Kidney tubule cell (primary cell): ENCODE measurements around the gene PCP4L1.
"Not testable (repeated sequence)": the region's sequence is repeated elsewhere in the genome, so short reads cannot be mapped to it uniquely, and the experiment has no call there.

Source experiments
- DNase-seq: peaks from one replicate; pipeline ENCODE4 v3.0.0-alpha.2; 2018; ENCODE audit warnings: low spot score

The PCP4L1 gene

DNA sequence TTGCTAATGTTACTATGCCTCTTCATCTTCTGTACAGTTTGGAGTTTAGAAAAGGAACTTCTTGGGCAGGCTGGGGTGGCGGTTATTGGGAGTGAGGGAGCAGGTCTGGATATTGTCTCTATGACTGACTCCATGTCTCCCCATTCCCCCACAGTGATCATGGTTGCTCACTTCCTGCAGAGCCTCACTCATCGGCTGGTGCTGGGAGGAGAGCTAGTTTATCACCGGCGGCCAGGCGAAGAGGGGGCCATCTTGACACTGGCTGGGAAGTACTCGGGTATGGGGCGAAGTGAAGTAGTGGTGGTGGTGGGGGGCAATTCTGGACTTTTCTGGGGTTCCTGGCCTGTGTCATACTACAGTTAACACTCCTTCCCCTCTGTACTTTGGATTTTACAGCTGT lies 30.5 kb upstream of the PCP4L1 start:
- no peak for DNase-seq

DNA sequence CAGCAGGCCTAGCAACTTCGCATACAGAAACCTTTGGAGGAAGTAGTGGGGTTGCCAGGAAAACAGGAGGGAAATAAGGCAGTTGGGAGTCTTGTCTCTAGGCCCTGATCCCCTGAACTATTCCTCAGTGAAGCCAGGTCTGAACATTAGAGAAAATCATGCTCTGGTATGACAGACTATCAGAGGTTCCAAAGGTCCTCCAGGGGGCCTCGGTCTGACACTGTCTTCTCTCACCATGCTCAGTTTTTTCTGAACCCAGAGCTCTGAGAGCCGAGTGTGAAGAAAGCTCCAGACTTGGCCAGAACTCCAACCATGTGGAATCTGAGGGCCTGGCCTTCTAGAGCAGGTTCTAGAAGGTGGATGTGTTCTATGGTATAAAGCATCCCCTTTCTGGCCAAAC lies 28.6 kb upstream of the PCP4L1 start:
- no peak for DNase-seq

DNA sequence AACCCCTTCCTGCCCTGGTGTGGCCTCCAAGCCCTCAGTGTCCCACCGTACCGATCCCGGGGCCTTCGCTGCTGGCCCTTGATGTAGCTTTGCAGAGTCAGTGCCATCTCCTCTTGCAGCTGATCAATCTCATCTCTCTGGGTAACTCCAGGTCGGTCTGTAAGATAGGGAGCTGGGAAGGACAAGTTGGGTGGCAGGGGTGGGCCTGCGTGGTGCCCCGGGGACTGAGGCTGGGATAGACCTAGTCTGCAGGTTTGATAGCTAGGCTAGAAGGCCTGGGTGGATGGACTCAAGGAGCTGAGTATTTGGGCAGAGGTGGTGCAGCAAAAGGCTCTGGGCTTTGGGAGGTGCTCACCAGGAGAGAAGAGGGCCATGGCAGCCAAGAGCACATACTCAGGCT lies 27.8 kb upstream of the PCP4L1 start:
- no peak for DNase-seq

DNA sequence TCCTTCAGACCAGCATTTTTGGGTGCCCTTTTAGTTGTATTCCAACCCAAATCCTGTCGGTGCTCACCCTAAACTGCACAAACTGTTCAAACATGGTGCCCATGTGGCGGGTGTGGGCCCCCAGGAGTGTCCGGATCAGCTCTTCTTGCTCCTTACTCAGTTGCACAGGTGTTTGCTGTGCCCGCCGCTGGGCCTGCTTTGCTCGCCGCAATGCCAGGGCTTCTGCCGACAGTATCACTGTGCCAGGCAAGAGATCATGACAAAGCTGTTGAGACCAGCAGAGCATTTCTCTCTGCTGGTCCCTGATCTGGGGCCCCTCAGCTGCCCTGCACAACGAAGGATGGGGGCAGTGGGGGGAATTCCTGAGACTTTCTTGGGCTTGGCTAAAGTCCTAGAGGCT lies 25.4 kb upstream of the PCP4L1 start:
- DNase-seq, result no peak

DNA sequence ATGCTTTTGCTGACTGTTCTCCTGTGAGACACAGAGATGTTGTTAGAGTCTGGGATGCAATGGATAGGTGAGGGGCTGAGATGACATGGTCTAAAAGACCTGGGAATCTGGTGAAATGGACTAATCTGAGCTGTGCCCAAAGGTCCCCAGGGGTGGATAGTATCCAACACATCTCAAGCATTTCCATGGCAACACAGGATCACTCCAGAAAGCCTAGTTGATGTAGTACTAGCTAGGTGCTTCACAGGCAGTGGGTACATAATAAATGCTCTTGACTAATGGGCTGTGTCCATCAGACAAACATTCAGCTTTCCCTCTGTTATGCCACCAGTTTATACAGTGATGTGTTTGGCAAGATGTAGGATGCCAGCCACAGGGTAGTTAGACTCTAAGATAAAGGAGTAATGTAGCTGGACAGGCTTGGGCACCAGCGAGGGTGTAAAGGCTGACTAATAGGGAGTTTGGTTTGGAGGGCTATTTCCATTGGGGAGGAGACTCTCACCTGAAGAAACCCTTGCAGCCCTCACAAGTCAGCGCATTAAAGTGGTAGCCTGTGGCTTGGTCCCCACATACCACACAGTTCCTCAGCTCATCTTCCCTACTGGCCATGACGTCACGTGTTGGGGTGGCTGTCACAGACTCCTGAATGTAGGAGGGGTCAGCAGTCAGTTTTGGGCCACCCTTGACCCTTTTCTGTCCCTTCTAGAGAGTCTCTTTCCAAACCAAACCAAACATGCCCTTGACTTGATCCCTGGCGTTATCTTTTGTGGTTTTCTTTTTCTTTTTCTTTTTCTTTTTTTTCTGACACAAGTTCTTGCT lies 22.4 kb upstream of the PCP4L1 start:
- no peak for DNase-seq

DNA sequence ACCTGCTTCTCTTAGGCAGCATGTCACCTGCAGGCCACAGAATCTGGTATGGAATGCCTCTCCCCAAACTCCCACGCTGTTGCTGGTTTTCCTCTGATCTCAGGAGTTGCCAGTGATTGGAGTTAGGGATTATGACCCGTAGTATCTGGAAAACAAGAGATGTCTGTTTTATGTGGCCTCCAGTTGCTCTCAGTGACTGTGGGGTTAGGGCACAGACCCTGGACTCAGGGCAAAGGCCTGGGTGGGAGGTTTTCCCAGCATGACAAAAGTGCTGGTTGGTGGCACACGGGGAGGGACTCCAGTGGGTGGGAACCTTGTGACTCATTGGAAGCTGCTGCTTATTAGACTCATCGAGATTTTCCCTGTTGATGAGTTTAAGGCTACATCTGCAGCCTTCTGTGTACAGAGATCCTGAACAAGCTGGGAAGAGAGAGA lies 20.5 kb upstream of the PCP4L1 start, which contains the start of gene NR1I3:
Gene NR1I3, minus strand, starts transcription at position 165 of the 435 bp plus-strand sequence. CDS start 1,638 bp downstream, outside the sequence.
- DNase-seq, result peak; percentile 32

DNA sequence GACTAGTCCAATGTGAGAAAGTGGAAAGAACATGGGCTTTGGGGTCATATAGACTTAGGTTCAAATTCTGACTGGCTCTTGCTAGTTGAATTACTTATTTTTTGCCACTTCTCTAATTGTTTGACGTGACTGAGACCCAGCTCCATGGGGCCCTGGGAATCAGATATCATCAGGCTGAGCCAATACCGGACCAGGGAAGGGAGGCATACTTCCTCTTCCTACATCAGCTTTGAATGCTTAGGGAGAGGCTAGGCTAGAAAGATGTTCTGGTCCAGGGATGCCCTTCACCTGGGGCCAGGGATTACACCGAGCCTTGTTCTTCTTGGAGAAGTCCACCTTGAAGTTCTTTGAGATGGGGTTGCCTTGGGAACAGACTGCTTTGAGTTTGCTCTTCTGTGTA lies 16.9 kb upstream of the PCP4L1 start:
- DNase-seq, result no peak

DNA sequence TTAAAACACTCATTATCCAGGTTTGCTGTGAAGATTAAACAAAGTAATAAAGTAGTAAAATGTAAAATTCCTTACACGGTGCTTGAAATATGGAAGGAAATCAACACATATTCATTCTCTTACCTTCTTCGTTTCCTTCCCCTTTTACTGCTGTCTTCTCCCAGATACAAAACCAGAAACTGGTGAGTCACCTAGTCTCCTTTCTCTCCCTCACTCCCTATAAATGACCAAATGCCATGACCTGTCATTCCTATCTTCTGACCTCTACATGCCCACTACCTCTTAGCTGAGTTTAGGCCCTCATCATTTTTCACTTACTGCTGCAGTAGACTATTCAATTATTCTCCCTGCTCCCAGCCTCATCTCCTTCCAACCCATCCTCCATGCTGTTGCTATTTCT lies 16.2 kb upstream of the PCP4L1 start:
- peak; percentile 43 for DNase-seq

DNA sequence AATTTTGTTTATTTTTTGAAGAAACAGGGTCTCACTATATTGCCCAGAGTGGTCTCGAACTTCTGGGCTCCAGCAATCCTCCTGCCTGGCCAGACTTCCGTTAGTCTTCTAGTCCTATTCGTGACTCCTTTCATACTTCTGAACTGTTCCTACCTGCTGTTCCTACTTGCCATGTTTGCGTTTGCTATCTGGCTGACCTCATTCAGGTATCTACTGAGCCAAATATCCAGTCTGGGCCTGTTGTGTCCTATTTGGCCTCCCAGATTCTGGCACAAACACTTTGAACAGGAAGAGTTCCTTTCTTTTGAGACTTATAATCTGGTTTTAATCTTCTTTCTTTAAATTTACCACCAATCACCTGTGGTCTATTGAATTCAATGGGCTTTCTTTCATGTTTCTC lies 13.7 kb upstream of the PCP4L1 start:
- no peak for DNase-seq

DNA sequence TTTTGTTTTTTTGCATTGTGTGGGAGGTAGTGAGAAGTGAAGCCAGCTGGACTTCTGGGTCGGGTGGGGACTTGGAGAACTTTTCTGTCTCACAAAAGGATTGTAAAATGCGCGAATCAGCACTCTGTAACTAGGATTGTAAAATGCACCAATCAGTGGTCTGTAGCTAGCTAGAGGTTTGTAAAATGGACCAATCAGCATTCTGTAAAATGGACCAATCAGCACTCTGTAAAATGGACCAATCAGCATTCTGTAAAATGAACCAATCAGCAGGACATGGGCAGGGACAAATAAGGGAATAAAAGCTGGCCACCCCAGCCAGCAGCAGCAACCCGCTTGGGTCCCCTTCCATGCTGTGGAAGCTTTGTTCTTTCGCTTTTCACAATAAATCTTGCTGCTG lies 8.4 kb upstream of the PCP4L1 start:
- not testable (repeated sequence) for DNase-seq

DNA sequence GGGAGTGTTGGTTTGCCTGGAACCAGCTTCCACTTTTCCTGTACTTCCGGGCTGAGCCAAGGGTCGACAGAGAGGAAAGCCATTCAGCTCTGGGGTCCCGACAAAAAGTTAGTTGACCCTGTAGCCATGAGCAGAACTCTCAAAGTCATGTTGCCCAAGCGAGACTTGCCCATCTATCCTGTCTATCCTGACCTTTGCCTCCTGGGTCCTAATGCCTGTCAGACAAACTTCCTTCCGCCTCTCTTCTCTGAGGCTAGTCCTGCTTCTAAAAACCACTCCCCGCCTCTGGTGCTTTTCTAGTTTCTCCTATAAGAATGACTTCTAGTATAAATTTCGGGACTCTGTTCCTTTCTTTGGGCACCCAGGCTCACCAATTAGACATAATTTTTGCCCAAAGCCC lies 7.7 kb upstream of the PCP4L1 start:
- DNase-seq, result no peak

DNA sequence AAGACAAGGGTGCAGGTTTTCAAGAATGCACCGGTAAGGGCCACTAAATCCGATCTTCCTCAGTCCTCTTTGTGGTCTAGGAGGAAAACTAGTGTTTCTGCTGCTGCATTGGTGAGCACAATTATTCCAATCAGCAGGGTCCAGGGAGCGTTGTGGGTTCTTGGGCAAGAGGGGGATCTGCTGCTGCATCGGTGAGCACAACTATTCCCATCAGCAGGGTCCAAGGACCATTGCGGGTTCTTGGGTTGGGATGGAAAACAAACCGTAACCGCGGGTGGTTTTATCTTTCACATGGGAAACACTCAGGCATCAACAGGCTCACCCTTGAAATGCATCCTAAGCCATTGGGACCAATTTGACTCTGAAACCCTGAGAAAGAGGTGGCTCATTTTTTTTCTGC lies 7.0 kb upstream of the PCP4L1 start:
- no peak for DNase-seq

DNA sequence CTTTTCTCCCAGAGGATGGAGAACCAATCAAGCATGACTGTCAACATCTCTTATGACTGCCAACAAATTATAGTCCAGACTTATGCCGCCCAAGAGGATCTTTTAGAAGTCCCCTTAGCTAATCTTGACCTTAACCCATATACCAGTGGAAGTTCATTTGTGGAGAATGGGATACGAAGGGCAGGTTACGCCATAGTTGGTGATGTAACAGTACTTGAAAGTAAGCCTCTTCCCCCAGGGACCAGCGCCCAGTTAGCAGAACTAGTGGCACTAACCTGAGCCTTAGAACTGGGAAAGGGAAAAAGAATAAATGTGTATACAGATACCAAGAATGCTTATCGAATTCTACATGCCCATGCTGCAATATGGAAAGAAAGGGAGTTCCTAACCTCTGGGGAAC lies 3.2 kb upstream of the PCP4L1 start:
- not testable (repeated sequence) for DNase-seq

DNA sequence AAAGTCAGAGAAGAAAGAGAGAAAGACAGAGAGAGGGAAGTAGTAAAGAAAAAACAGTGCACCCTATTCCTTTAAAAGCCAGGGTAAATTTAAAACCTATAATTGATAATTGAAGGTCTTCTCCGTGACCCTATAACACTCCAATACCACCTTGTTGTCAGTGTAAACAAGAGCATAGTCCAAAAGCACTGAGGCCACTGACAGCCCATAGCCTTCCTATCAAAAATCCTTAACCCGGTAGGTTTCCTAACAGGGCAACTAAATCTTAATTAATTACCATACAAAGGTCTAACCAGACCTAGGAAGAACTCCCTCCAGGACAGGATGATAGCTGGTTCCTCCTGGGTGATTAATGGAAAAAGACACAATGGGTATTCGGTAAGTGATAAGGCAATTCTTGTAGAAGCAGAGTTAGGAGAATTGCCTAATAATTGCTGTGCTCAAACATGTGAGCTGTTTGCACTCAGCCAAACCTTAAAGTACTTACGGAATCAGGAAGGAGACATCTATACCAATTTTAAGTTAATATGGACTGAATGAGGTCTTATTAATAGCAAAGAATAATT lies 2.5 kb upstream of the PCP4L1 start:
- DNase-seq, result not testable (repeated sequence)

DNA sequence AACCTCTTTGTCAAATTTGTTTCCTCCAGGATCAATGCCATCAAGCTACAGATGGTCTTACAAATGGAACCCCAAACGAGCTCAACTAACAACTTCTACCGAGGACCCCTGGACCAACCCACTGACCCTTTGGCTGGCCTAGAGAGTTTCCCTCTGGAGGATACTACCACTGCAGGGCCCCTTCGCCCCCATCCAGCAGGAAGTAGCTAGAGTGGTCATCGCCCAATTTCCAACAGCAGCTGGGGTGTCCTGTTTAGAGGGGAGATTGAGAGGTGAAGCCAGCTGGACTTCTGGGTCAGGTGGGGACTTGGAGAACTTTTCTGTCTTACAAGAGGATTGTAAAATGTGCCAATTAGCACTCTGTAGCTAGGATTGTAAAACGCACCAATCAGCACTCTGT lies 1.4 kb upstream of the PCP4L1 start:
- DNase-seq, result not testable (repeated sequence)

DNA sequence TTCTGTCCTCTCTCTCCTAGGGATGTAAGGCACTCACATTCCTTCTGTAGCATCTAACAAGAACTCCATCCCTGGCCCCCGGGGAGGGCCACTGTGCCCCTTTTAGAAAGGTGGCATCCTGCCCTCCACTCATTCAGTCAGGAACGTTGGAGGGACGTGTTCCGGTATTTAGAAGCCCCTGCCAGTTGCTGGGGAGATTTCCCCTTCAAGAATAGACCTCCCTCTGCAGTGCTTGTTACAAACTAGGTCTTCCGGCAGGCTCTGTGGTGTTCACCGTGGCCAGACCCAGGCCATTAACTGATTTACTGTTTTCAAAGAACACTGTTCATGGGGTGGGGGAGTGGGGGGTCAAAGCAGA lies 779 bp downstream of the PCP4L1 start:
- DNase-seq, result no peak

DNA sequence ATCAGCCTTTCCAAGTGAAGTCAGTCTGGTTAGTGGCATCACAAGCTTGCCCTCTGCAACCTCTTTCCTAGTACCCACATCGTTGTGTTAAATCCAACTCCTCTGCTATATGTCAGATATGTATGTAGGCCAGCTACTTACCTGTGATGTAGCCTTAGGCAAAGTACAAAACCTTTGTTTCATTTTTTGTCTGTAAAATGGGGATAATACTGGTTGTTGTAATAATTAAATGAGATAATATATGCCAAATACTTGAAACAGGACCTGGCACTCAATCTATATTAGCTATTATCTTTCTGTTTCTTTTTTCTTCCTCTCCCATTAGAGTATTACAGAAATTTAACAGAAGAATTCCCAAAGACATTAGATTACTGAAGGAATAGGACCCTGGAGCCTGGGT lies 1.2 kb downstream of the PCP4L1 start:
- no peak for DNase-seq

DNA sequence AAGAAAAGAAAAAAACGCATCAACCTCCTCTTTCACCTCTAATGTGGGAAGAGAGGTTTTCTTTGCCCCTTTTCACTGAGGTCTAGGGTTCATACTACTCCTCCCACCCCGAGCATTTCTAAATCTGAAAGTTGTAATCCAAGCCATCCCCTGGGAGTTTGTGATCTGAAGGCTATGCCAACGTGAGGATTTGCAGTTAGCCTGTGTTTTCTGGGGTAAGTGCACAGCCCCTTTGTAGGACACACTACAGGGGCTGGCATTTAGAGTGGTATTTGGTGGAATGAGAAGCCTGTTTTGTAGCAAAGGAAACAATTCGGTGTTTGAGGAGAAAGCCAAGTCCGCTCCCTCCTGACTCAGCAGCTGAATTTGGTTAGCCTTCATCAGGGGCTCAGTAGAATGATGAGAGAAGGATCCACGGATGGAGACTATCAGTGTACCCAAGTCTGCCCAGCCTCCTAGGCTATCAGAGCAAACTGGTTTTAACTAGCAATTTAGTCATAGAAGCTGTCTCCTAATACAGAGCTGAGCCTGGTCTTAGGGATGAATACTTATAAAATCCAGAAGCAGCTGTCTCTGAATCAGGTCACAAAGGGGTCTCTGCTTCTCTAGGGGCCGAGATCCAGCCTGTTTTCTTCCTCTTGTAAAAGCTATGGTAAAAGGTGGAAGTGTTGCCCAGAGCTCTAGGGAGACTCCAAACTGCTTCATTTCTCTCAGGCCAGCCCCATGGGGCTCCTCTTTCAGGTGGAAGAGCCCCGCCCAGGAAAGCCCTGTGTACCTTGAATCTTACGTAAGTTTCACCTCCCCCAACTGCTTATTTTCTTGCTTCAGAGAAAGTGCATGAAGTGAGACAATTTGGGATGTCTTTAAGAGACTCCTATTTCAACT lies 2.1 kb downstream of the PCP4L1 start:
- no peak for DNase-seq

DNA sequence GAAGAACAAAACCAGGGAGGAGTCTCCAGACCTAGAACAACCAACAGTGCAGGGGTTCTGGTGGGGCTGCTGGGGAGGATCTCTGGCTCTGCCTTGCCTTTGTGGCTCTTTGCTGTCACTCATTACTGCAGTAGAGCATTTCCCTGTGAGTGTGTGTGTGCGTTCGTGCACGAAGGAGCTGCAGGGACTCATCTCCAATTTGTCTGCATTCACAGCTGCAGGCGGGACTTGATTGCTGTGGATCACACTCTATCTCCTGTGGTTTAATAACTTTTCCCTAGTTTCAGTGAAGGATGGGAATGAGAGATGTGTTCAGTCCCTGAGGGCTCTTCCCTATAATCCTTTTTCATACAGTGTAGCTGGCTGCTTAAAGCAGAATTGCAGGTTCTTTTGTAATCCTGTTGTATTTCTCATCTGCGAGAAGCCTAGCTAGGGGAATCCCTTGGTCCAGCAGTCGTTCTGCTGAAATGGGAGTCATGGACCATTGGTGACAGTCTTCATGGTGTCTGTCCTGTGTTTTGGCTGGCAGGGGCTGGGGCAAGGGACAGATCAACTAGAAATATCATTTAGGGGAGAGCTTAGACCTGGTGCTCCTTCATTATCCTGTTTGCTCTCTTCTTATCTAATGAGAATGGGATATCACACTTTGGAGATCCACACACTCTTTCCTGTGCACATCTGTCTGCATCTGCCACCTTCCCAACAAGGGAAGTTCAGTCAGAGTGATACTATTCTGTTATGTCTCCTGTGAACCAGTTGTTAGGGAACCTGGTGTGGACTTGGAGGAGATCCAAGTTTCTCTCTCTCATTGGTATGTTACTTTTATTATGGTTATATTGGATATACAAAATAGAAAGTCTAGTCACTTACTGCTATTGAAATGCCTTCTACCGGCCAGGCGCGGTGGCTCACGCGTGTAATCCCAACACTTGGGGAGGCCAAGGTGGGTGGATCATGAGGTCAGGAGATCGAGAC lies 3.0 kb downstream of the PCP4L1 start:
- DNase-seq, result peak; percentile 61

DNA sequence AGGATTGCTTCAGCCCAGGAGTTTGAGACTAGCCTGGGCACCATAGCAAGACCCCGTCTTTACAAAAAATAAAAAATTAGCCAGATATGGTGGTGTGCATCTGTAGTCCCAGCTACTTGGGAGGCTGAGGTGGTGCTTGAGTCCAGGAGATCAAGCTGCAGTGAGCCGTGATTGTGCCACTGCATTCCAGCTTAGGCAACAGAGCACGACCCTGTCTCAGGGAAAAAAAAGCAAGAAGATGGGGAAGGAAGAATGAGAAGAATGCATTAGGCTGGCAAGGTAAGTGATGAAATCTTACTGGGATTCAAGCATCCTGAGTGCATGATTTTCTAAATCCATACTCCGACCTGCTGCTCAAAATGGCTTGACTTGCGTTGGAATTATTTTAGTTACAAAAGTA lies 6.8 kb downstream of the PCP4L1 start:
- peak; percentile 61 for DNase-seq

DNA sequence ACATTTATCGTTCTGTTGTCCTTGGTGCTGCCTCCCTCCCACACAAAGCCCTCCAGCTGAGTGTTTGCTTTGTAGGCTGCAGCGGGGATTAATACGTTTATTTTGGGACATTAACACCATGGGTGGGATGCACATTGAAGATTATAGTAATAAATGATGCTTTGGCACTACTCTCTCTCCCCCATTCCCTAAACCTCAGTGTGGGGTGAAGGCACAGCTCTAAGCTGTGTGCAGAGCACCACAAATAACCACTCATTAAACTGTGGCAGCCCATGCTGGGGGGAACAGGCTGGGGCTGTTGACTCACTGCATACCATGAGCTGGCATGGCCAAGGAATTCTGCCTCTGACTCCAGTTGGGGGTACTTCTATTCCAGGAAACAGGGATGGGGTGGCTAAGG lies 7.7 kb downstream of the PCP4L1 start:
- DNase-seq, result peak; percentile 65

DNA sequence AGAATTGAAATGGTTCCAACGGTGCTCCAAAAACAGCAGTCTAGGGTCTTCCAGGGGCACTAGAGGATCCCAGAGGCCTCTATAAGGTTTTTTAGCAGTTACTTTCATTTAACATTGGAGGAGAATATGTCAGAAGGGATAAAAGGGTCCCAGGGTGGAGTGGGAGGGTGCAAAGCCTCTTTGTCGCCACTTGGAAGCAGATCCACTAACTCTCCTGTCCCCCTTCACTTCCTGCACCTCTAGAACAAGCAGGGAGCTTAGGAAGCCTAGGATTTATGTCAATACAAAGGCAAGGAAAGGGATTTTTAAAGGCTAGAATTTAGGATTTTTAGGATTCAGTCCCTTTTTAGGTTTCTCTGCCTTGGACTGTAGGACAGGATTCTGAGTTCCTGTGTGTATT lies 8.3 kb downstream of the PCP4L1 start:
- DNase-seq, result no peak
